Measurements from ENCODE around the gene ARHGAP33.

ARHGAP33 gene

DNA sequence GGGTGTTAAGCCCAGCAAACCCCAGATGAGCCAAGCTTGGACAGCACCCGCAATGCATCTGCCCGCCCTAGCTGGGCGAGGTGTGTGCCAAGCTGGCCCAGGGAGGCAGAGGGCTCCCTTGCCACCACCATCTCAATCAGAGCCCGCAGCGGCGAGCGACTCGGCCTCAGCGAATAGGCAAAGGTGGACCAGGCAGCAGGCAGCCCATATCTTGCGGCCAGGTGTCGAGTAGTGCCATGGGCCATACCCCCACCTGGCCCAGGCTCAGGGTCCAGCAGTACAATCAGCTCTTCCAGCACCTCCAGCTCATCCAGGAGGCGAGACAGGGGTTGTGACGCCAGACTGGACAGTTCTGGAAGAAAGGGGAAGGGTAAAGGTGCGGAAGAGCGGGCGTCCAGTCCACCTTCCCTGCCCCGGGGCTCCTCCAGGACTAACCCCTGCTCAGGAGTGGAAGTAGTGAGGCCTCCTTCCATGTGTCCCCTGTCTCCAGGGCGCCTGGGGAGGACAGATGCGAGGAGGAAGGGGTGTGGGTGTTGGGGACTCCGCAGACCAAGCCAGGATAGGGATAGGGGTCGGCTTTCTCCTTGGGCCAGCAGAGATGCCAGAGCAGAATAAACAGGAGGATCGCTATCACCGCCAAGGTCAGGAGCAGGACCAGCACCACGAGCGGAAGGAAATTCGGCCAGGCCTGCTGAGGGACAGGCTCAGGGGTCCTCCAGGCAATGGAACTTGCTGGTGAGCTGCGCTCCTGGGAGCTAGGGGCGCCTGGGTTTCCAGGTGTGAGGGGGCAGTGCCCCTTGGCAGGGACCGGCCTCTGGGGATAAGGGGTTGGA lies 35.9 kb upstream of the ARHGAP33 start:
- DNase-seq (ENCODE audit: low read depth): no peak

DNA sequence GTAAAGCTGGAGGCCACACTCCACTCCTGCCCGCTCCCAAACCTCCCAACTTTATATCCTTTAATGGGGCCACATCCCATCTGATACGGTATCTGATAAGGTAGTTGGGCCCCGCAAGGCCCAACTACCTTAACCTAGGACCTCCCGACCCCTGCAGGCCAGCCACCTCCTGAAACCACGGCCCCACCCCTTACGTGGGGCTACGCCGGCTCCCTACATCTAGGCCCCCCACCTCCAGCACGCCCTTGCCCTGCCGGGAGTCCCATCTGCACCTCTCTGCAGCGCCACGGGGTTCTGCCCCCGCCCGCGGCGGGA lies 35.3 kb upstream of the ARHGAP33 start:
- no peak for DNase-seq (ENCODE audit: low read depth)

- DNase-seq (ENCODE audit: low read depth): peak; percentile 98
Measured at GRCh38 chr19:35740423-35741202, 34.8 kb upstream of the ARHGAP33 start.

- DNase-seq (ENCODE audit: low read depth): no peak
Measured at GRCh38 chr19:35741203-35741515, 34.2 kb upstream of the ARHGAP33 start.

- no peak for DNase-seq (ENCODE audit: low read depth)
Measured at GRCh38 chr19:35742121-35742724, 33.1 kb upstream of the ARHGAP33 start, which contains the start of gene IGFLR1. Gene IGFLR1 (minus strand): TSS chr19:35742452. CDS start chr19:35741180, 1,272 bp downstream.

- DNase-seq (ENCODE audit: low read depth): no peak
Measured at GRCh38 chr19:35743640-35744429, 31.5 kb upstream of the ARHGAP33 start.

DNA sequence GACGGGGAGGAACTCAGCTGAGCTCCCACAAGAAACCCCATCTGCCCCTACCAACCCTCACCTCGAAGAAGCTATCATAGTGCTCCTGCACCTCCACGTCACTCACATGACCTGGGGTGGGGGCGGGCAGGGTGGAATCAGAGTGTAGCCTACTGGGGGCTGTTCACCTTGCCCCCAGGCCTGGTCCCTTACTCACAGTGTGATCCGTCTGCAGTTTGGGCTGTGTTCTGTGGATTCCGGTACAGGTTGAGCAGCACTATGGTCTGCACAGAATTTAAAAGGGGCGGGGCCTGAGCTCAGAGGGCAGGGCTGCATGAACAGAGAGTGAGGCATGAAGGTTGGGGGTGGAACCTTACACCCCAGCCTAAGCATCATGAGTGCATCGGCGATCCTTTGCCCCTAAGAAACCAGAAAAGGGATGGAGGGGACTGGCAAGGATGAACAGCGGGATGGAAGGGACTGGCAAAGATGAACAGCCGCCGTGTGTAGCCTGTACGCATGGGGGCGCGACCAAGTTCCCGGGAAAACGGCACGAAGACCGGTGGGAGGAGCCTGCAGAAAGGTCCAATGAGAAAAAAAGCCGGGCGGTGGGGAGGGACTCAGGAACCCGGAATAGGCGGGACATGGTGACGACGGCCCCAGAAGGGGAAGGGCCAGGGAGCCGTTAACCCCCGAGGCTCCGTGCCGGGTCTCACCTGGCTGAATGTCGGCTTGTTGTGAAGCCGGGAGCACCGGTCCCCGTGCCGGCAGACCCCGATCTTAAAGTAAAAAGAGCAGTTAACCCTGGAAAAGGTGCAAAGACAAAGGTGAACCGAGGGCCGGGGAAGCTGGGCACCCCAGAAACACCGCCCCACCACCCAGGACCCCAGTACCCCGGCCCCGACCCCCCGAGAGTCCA lies 30.7 kb upstream of the ARHGAP33 start:
- DNase-seq (ENCODE audit: low read depth): peak; percentile 98

DNA sequence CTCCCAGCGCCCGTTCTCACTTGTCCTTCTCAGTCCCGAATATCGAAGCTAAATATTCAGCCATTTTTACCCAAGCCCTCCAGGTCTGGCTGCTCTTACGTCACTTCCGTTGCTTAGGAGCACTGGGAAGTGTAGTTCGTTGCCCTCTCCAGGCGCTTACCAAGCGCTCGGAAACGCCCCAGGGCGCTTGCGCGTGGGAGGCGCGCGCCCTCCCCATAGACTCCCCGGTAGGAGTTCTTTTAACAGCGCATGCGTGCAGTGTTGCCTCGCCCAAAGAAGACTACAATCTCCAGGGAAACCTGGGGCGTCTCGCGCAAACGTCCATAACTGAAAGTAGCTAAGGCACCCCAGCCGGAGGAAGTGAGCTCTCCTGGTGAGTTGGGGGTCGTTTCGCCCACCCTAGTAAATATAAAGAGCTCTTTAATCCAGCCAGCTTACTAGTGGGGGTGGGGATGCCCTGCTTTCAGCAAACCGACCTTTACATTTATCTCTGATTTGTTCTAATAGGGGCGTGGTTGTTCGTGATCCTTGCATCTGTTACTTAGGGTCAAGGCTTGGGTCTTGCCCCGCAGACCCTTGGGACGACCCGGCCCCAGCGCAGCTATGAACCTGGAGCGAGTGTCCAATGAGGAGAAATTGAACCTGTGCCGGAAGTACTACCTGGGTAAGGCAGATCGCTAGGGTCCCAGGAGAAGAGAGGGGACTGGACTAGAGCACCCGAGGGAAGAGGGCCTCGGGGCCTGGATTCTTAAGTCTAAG lies 29.9 kb upstream of the ARHGAP33 start, which contains the start of the genes PSENEN and U2AF1L4:
PSENEN (plus strand) TSS at position 324 of the 759 bp plus-strand sequence; CDS start at position 604, 280 bp downstream.
U2AF1L4 (minus strand) TSS at position 91 of the 759 bp plus-strand sequence; CDS start at position 64, 27 bp downstream.
- peak; percentile 98 for DNase-seq (ENCODE audit: low read depth)

- no peak for DNase-seq (ENCODE audit: low read depth)
Measured at GRCh38 chr19:35746087-35746462, 29.3 kb upstream of the ARHGAP33 start.

DNA sequence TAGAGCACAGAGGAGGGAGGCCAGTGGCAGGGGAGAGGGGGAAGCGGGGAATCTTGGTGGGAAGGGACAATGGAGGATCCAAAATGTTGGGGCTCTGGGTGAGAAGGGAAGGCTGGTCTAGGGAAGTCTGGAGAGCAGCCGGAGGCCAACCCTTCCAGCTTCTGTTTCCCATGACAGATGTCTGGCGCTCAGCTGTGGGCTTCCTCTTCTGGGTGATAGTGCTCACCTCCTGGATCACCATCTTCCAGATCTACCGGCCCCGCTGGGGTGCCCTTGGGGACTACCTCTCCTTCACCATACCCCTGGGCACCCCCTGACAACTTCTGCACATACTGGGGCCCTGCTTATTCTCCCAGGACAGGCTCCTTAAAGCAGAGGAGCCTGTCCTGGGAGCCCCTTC lies 28.8 kb upstream of the ARHGAP33 start:
- DNase-seq (ENCODE audit: low read depth): no peak

GRCh38 chr19:35748106-35749020 lies 27.0 kb upstream of the ARHGAP33 start, which contains the start of gene LIN37:
Gene LIN37 (plus strand): TSS chr19:35748576. CDS start chr19:35748725, 149 bp downstream.
- peak; percentile 99 for DNase-seq (ENCODE audit: low read depth)

DNA sequence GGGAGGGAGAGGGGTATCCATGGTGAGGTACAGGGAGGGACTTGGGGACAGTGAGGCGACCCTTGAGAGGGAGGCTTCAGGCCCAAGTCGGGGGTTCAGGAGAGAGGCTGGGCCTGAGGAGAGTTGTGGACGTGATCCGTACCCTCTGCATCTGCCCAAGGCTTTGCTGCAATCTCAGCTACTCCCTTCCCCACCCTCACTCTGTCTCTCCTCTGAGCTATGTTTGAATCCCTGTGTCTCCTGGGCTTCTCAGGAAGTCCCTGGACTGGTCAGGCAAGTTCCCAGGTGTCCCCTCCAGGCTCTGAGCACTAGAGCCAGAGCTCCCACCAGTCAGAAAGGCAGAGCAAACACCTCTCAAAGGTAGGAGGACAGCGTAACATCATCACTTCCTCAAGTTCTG lies 25.2 kb upstream of the ARHGAP33 start:
- no peak for DNase-seq (ENCODE audit: low read depth)

DNA sequence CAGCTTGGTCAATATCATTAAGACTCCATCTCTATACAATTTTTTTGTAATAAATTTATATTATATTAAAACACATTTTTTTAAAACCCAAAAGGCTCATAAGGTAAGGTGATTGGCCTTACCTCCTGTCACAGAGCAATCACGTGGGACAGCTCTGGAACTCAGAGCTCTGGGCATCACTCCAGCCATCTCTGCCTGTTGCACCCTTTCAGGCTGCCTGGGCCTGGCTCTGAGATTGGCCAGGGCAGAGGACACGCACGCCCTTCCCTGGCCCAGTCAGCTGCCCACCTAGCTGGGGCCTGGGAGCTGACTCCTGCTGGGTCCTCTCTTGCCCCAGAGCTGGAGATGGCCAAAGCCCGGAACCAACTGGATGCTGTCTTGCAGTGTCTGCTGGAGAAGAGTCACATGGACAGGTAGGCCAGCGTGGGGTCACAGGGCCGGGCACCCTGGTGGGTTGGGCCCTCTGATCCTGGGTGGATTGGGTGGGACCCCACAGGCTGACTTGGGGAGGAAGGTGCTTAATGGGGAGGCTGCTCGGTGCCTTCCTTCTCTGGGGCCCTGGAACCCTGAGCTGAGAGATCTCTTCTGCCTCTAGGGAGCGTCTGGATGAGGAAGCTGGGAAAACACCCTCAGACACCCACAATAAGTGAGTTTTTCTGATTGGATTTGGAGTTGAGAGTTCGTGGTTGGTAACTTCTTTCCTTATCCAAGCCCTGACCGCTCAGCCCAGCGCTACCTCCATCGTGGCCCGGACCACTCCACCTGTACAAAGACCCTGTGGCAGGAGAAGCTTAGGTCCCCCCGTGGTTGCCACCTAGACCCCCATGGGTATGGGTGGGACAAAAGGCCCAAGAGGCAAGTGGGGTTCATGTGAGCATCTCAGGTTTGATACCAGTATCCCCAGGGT lies 23.3 kb upstream of the ARHGAP33 start:
- DNase-seq (ENCODE audit: low read depth): no peak

- DNase-seq (ENCODE audit: low read depth): no peak
Measured at GRCh38 chr19:35752746-35753350, 22.5 kb upstream of the ARHGAP33 start.

- DNase-seq (ENCODE audit: low read depth): no peak
Measured at GRCh38 chr19:35753634-35754369, 21.6 kb upstream of the ARHGAP33 start.

- no peak for DNase-seq (ENCODE audit: low read depth)
Measured at GRCh38 chr19:35754370-35755130, 20.8 kb upstream of the ARHGAP33 start.

Data from ELR (cell line).